Measurements from ENCODE around the gene MTRF1. TPM values are rescaled to one million over a fixed set of nuclear protein-coding genes. Genes with fewer than 3 reads are reported as not detected.

Gene MTRF1
- total and polyA plus RNA-seq, 2 of the 8 experiments (the other 6 are each of a cell fraction or from before 2014, with no cell fraction given), result 8.0 to 19.2 TPM

DNA sequence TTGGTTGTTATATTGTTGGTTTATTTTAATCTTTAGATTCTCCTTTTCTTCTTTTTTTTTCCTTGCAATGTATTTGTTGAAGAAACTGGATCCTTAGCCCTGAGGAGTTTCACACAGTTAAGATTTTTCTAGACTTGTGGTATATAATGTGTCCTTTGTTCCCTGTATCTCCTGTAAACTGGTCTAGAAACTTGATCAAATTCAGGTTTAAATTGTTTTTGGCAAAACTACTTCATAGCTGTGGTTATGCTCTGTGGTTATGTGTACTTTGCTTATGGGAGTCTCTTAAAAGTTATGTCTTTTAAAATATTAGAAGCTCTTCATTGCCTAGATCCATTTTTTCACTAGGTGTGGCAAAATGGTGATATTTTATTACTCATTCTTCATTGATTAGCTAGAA lies 3.7 kb upstream of the MTRF1 start:
- Histone ChIP-seq H3K79me1 (ENCODE audit: low read depth, low read length) (no peaks in the 10 kb centered on the region), H2BK20ac (ENCODE audit: low read length) (no peak overlapping the region), H3K4me3 (ENCODE audit: extremely low read depth in 1 of 4, insufficient read depth in 2 of 4, low read depth in 3 of 4, low read length in 4 of 4) (no peak overlapping the region), H3K4me2 (ENCODE audit: insufficient read depth in 1 of 2, low read depth in 2 of 2, low read length in 2 of 2) (no peak overlapping the region), H3K56ac (replicated peaks; ENCODE audit: insufficient read length, low read depth, low read length) (no peak overlapping the region), H2AK5ac (ENCODE audit: low read depth, low read length) (no peak overlapping the region), H3K23ac (ENCODE audit: insufficient read length) (no peak overlapping the region), H3K4ac (replicated peaks; ENCODE audit: insufficient read length, low read depth, low read length) (no peak overlapping the region), H3K14ac (ENCODE audit: insufficient read length) (no peak overlapping the region), H3K4me1 (replicated peaks in 1 of 4; ENCODE audit: control insufficient read depth in 3 of 4, insufficient read depth in 4 of 4, low read length in 3 of 4) (no peaks in the 10 kb centered on the region), H3K9ac (replicated peaks in 1 of 4; ENCODE audit: extremely low read depth in 1 of 4, low read depth in 3 of 4, low read length in 3 of 4) (no peak overlapping the region), H3K23me2 (ENCODE audit: low read depth, low read length) (0 out of 2 replicates have a peak, but pooled peaks cover 3% of the 10 kb centered on the region), H3K9me3 (ENCODE audit: insufficient read depth in 2 of 2, low read depth in 1 of 2, low read length in 1 of 2) (peaks cover 30 to 35% of the 10 kb centered on the region in 2 experiments), H3K18ac (ENCODE audit: extremely low read depth, low read length) (no peak overlapping the region), H3K27ac (ENCODE audit: low read depth, low read length) (no peak overlapping the region), H2BK5ac (ENCODE audit: low read depth, low read length) (no peak overlapping the region), H2BK12ac (ENCODE audit: low read depth, low read length) (no peak overlapping the region), H3K27me3 (replicated peaks in 1 of 4; ENCODE audit: control insufficient read depth in 3 of 4, extremely low read depth in 1 of 4, insufficient read depth in 3 of 4, low read length in 3 of 4) (no peaks in the 10 kb centered on the region), H2BK15ac (ENCODE audit: low read length) (no peak overlapping the region), H2BK120ac (replicated peaks; ENCODE audit: low read depth, low read length) (no peak overlapping the region), H4K8ac (ENCODE audit: extremely low read depth, insufficient read depth, low read length) (no peak overlapping the region), H4K20me1 (replicated peaks in 1 of 2; ENCODE audit: control insufficient read depth in 1 of 2, insufficient read depth in 2 of 2, low read length in 2 of 2) (no peaks in the 10 kb centered on the region), H3K79me2 (ENCODE audit: control insufficient read depth in 1 of 2, insufficient read depth in 2 of 2, low read length in 2 of 2) (no peaks in the 10 kb centered on the region), H2AFZ (ENCODE audit: low read length) (no peak overlapping the region), H4K91ac (replicated peaks; ENCODE audit: insufficient read length, low read length) (no peak overlapping the region), H4K5ac (ENCODE audit: insufficient read length, low read depth, low read length) (no peak overlapping the region), H3K36me3 (ENCODE audit: control insufficient read depth in 2 of 4, insufficient read depth in 4 of 4, low read length in 3 of 4) (no peaks in the 10 kb centered on the region)
- POLR2A ChIA-PET (ENCODE audit: partially characterized antibody), result interaction anchor here (1.7 kb wide), 1 partner anchor 10 kb away, joined by 5 read pairs; no protein-coding TSS in a partner anchor
- CTCF ChIA-PET (ENCODE audit: partially characterized antibody), result interaction anchor here (0.6 to 1.2 kb wide), 2 partner anchors 9 to 44 kb away, joined by 3 read pairs; no protein-coding TSS in a partner anchor
- no peak for FAIRE-seq
- no peak for DNase-seq (ENCODE audit: low read depth in 1 of 2, low spot score in 2 of 2)
- TF ChIP-seq ASH2L (IDR thresholded peaks at IDR 0.05; ENCODE audit: low read length) (no peak), TAF1 (IDR thresholded peaks at IDR 0.05; ENCODE audit: low read depth, low read length) (no peak), NRF1 (IDR thresholded peaks at IDR 0.05; ENCODE audit: low read depth, low read length) (no peak), RXRA (IDR thresholded peaks at IDR 0.05; ENCODE audit: insufficient read depth, low read depth, low read length) (no peak), NANOG (IDR thresholded peaks at IDR 0.05; ENCODE audit: insufficient read depth, low read depth, low read length, poor library complexity, severe bottlenecking) (no peak), HDAC6 (IDR thresholded peaks at IDR 0.05; ENCODE audit: low read depth, low read length) (no peak), EGR1 (IDR thresholded peaks at IDR 0.05; ENCODE audit: borderline replicate concordance, low read depth, low read length) (no peak), BCL11A (IDR thresholded peaks at IDR 0.05; ENCODE audit: low read depth in 2 of 2, low read length in 2 of 2) (no peak), KDM1A (IDR thresholded peaks at IDR 0.05; ENCODE audit: borderline replicate concordance, low read length) (no peak), CEBPB (IDR thresholded peaks at IDR 0.05; ENCODE audit: low read depth, low read length) (no peak), KDM4A (IDR thresholded peaks at IDR 0.05; ENCODE audit: low read depth, low read length, severe bottlenecking) (no peak), CBX5 (IDR thresholded peaks at IDR 0.05; ENCODE audit: low read depth, low read length) (no peak), BACH1 (IDR thresholded peaks at IDR 0.05; ENCODE audit: low read length) (no peak), SUZ12 (IDR thresholded peaks at IDR 0.05; ENCODE audit: low read length) (no peak)
- TF ChIP-seq, protein P1, sequence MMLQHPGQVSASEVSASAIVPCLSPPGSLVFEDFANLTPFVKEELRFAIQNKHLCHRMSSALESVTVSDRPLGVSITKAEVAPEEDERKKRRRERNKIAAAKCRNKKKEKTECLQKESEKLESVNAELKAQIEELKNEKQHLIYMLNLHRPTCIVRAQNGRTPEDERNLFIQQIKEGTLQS (IDR thresholded peaks at IDR 0.05; ENCODE audit: insufficient read depth, low read depth, low read length), result no peak

All from H1 (cell line).